HG03103 (cell line): ENCODE results near the gene COPE.

ENCODE experiments used
- ATAC-seq: cut with Tn5 transposase; IDR thresholded peaks from one replicate; pipeline ENCODE4 v1.9.1; 2021; ENCODE audit warnings: low read depth; ENCODE audit not compliant: unreplicated experiment

COPE gene

DNA sequence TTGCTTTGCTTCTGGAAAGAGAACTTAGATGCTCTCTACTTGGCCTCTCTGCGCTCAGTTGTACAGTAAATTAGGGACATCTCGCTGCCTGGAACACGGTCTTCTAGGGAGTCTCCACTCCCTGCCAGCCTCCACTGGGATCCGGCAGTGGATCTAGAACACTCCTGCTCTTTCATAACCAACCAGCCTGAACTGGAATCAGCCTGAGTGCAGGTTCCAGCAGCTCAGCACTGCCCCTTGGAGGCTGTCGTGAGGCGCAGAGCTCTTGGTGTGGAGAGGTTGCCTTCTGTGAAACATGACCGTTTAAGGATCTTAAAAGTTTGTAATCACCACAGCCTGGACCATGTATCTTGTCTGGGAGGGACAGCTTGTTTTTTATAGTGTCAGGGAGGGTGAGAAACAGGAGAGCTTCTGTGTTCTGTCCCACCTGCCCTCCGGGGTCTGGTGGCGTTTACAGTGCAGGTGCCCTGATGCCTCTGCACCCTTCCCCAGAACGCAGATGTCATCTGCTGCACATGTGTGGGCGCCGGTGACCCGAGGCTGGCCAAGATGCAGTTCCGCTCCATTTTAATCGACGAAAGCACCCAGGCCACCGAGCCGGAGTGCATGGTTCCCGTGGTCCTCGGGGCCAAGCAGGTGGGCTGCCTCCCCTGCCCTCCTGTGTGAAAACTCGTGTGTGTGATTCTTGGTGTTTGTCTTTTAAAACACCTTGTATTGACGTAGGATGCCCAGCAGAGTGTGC, 62.6 kb downstream of the COPE start:
- ATAC-seq: no peak

DNA sequence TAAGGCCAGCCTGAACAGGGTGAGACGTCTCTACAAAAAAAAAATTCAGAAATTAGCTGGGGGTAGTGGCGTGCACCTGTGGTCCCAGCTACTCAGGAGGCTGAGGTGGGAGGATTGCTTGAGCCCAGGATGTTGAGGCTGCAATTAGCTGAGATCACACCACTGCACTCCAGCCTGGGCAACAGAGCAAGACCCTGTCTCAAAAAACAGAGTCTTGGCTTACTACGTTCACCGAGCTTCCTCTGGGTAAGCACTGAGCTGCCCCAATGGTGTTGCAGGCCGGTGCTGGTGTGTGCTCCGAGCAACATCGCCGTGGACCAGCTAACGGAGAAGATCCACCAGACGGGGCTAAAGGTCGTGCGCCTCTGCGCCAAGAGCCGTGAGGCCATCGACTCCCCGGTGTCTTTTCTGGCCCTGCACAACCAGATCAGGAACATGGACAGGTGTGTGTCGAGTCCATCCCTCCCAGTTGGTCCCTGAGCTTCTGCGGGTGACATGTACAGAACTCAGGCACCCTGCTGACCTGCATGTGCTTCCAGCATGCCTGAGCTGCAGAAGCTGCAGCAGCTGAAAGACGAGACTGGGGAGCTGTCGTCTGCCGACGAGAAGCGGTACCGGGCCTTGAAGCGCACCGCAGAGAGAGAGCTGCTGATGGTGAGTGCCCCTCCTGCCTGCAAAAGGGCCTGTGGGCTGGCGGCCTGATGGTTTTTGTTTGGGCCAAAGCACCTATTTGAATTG, 63.4 kb downstream of the COPE start:
- no peak for ATAC-seq

DNA sequence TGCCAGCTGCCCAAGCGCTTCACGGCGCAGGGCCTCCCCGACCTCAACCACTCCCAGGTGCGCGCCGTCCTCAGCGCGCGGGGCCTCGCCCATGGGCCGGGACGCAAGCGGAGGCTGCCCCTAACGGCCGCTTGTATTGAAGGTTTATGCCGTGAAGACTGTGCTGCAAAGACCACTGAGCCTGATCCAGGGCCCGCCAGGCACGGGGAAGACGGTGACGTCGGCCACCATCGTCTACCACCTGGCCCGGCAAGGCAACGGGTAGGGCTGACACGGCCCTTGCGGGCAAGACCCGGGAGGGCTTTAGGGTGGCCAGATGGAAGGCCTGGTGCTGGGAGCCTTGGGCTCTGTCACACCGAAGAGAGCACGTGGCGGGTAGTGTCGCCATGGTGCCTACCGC, 64.2 kb downstream of the COPE start:
- no peak for ATAC-seq

- ATAC-seq: no peak
Measured at GRCh38 chr19:18853755-18854427, 65.3 kb downstream of the COPE start.

- no peak for ATAC-seq
Measured at GRCh38 chr19:18852648-18853047, 66.5 kb downstream of the COPE start.

GRCh38 chr19:18851673-18852325, 67.4 kb downstream of the COPE start:
- ATAC-seq: no peak

- ATAC-seq: no peak
Measured at GRCh38 chr19:18850471-18851375, 68.5 kb downstream of the COPE start.

GRCh38 chr19:18849838-18850400, 69.3 kb downstream of the COPE start:
- ATAC-seq: no peak
